Right renal cortex interstitium (tissue), 3 donors: ENCODE data around the gene SLC2A5. TPM values are rescaled to one million over a fixed set of nuclear protein-coding genes. Genes with fewer than 3 reads are reported as not detected.
"Not testable (repeated sequence)": the region's sequence is repeated elsewhere in the genome, so short reads cannot be mapped to it uniquely, and the experiment has no call there.

Experiments used
- DNase-seq, 3 donors: peaks; one replicate each; pipeline ENCODE4 v3.0.0-alpha.2; 2013; ENCODE audit warnings: low read depth in 3 of 3, low spot score in 2 of 3
- polyA plus RNA-seq, 3 donors: library from polyadenylated mRNA; unstranded; fragments of 120-200 nt; gene quantifications; one replicate each; pipeline ENCODE4 v1.2.1, GENCODE V29; 2013; ENCODE audit not compliant: insufficient read length in 3 of 3

Gene SLC2A5, protein sequence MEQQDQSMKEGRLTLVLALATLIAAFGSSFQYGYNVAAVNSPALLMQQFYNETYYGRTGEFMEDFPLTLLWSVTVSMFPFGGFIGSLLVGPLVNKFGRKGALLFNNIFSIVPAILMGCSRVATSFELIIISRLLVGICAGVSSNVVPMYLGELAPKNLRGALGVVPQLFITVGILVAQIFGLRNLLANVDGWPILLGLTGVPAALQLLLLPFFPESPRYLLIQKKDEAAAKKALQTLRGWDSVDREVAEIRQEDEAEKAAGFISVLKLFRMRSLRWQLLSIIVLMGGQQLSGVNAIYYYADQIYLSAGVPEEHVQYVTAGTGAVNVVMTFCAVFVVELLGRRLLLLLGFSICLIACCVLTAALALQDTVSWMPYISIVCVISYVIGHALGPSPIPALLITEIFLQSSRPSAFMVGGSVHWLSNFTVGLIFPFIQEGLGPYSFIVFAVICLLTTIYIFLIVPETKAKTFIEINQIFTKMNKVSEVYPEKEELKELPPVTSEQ
- polyA plus RNA-seq = under 1 TPM; 0.85 to 0.92 (median 0.86) TPM

DNA sequence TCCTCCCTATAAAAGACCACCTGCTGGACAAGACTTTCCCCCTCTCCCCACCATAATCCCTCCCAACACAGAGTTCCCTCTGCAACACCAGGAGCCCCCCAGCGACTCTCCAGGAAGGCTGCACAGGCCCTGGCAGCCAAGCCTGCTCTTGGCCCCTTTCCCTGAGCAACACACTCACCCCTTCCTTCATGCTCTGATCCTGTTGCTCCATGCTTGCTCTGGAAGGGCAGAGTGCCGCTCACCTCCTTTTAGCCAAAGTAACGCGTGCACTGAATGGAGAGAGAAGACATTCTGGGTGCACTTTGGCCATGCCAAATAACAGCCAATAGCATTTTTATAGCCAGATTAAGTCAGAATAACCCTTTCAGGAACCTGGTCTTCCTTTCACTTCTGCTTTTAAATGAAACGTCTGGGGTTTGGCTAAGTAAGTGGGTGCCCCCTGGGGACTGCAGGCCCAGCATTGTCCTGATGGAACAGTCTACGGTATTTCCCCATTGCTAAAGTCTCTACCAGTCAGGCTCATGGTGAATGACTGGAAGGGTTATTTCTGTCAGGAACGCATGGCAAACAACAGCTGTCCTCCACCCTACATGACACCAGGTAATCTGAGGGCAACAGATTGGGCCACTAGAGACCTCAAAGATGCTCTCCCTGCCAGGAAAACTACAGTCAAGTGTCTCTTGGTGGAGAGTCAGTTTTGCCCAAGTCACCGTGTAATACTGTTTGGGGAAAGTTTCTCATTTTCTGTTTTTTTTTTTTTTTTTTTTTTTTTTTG lies at the start of gene SLC2A5:
SLC2A5 (minus strand) TSS at position 310 of the 775 bp plus-strand sequence; CDS start at position 211, 99 bp downstream.
- no peak for DNase-seq

DNA sequence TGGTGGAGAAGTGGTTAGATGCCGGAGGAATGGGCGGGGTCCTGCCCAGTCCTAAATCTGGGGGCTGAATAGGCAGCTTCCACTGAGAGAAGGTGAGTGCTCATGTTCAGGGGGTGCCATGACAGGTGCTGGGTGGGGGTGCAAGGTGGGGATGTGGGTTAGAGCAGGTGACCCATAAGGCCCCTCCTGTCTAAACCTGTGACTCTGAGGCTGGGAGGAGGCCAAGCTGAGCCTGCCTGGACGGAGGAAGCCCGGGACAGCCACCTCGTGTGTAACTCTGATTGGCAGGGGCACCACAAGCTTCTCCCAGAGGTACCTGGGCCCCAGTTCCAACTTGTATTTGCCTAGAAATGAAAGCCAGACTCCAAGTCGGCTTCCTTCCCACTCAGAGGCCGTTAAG lies 48.8 kb upstream of the SLC2A5 start:
- no peak for DNase-seq

DNA sequence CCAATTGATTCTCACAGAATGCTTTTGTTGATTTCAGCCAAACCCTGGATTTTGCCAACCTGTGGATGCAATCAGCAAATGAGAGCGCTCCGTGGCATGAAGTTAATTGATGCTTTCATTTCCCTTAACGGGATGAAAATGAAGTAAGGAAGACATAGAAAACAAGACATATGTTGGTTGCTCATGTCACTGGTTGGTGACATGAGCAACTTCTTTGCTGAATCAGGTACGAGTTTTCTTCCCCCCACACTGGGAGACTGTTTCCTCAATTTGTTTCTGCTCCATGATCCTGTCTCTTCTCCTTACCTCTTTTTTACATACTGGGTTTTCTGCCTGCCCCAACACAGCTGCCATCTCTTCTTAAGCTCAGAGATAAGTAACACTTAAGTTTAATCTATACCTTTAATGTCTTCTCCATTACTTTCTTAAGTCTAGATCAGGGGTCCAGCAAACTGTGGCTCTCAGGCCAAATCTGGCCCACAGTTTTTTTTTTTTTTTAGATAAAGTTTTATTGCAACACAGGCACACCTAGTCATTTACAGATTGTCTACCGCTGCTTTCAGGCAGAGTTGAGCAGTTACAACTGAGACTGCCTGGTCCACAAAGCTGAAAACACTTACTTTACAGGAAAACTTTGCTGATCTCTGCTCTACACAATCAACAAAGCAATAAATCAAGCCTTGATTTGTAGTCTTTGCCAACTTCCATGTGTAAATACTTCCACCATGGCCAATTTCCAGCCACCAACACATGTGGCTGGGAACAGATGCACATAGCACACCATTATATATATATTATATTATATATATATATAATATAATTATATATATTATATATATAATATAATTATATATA lies 46.1 kb upstream of the SLC2A5 start:
- no peak for DNase-seq

DNA sequence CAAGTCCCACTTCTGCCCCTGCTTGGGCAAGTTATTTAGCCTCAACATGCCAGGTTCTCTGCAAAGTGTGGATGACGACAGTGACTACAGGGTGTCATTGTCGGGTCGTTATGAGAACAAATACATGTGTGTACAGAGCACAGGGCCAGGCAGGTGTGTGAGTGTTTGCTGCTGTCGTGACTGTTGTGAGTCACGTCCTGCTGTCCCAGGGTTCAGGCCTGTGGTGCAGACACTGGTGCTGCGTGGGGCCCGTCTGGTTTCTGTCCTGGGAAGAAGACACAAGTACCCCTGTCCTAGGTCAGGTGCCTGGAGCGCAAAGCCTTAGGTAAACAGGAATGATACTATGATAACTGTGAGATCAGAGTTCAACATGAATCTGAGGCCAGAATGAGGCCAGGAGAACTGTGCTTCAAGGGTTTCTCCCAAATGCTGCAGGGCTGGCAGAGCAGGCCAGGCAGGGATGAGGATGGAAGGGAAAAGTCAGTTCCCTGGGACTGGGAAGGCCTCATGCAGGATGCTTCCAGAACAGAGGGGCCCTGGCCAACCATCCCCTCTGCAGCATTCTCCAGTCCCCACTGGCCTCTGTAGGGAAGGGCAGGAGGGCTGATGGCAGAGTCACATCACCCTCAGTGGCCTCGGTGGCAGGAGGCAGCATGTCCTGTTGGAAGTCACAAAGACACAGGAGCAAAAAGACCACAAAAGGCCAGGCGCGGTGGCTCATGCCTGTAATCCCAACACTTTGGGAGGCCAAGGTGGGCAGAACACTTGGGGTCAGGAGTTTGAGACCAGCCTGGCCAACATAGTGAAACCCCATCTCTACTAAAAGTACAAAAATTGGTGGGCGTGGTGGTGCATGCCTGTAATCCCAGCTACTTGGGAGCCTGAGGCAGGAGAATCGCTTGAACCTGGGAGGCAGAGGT lies 43.8 kb upstream of the SLC2A5 start:
- no peak for DNase-seq

DNA sequence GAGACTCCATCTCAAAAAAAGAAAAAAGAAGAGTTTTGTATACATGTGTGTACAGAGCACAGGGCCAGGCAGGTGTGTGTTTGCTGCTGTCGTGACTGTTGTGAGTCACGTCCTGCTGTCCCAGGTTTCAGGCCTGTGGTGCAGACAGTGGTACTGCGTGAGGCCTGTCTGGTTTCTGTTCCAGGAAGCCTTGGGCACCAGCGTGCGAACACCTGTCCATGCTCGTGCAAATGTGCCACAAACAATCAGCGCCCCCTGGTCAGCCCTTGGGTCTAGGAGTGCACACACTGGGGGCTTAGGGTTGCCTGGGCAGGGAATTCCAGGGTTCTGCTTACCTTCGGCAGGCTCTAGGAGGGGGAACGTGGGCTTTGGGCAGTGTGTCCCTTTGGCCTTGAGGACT lies 42.5 kb upstream of the SLC2A5 start:
- no peak for DNase-seq

DNA sequence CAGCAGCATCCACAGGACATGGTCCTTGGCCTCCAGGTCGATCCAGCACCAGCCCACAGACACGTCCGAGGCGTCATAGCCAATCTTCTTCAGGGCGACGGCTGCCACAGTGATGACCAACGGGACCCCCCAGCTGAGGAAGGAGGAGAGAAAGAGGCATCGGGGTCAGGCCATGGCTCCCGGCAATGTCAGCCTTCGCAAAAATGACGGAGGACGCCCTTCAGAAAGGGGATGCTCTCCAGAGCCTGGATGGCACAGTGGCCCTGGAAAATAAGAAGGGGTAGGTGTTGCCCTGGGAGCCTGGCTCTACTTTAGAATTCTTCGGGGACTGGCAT lies 41.9 kb upstream of the SLC2A5 start:
- no peak for DNase-seq

DNA sequence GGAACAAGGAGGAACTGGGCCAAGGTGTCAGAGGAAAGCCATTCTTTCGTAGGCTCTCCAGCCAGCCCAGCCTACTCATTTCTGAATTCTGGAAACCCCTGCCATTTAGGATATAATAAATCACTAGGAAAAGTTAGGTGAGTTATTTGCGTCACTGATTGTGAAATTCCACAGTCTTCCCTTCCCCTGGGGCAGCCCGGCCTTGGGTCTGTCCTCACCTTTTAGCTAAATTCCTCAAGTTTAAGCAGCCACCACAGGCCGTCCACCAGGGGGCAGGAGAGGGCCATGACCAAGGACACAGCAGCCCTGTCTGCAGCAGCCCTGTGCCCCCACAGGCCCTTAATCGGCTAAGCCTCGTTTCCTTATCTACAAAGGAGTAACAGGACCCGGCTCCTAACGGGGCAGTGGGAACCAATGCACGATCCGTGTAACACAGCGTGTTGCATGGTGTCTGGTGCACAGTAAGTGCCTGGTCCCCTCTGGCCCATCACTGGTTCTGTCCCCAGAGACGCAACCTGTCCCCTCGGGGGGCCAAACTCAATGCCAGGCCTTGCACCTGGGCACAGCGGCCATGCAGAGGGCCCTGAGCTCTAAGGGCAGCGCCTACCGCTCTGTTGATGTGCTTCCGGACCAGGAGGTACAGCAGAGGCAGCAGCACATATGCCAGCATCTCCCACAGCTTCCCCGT lies 41.4 kb upstream of the SLC2A5 start:
- peak in 1 of 3 donors; percentile 73 for DNase-seq

DNA sequence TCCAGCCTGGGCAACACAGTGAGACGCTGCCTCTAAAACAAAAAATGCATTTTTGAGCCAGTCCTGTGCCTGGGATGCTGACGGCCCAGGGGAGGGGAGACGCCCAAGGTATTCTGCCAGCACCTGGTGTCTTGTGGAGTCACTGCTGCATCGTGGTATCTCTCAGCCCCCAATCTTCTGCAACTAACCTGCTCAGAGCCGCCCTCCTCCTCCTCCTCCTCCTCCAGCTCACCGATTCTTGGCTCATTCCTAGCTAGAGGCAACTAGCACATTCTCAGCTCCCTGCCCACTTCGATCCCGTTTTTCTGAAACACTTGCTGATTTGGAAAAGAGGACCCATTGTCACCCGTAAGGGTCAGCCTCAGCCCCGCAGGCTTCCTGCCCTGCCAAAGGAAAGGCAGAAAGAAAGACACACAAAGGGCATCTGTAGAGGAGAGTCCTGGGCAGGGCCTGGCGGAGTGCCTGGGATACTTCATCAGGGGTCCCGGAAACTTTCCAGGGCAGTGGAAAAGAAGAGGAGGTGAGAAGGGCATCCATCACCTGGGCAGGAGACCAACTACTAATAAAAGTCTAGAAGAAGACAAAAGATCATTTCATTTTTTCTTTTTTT lies 38.7 kb upstream of the SLC2A5 start:
- no peak for DNase-seq

DNA sequence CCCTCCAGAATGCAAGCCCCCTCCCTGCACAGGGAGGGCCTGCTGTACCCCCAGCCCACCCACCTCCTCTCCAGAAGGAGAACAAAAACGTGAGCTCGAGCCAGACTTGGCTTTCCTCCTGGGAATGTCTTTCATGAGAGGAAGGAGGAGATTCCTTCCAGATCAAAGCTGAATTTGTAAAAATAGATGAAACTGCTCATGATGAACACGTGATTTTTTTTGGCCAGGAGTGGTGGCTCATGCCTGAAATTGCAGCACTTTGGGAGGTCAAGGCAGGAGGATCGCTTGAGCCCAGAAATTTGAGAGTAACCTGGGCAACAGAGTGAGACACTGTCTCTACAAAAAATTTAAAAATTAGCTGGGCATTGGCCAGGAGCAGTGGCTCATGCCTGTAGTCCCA lies 37.7 kb upstream of the SLC2A5 start:
- no peak for DNase-seq

DNA sequence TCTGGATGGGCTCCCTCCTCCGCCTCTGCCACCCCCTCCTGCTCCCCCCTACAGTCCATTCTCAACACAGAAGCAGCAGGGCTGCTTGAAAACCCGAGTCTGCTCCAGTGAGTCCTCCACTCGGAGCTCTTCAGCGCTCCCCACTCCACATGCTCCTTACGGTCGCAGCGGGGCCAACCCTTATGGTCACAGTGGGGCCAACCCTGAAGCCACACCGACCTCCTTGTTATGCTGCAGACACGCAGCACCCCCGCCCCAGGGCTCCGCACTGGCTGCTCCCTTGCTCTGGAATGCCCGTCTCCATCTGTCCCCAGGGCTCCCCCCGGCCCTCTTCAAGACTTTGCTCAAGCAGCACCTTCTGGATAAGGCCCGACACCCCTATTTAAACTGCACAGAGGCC lies 36.9 kb upstream of the SLC2A5 start:
- DNase-seq = no peak

DNA sequence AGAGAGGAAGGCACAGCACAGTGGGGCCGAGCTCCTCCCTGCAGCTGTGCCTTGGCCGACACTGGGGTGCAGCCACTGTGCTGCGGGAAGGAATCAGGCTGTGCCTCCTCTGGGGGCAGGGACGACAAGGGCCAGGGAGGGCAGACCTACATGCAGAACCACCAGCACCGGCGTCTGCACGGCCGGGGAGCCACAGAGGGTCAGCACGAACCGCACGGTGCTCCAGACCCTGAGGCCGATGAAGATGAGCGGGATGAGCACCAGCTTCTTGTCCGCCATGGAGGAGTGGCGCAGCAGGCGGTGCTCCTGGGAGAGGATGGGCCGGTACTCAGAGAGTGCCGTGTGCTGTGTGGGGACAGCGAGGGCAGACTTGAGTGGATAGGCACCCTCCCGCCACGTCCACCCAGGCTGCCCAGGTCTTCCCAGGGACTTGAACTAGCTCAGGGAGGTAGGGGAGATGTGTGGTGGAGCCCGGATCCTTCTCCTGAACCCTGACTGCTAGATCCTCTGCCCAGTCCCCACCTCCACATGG lies 36.0 kb upstream of the SLC2A5 start:
- DNase-seq = no peak

DNA sequence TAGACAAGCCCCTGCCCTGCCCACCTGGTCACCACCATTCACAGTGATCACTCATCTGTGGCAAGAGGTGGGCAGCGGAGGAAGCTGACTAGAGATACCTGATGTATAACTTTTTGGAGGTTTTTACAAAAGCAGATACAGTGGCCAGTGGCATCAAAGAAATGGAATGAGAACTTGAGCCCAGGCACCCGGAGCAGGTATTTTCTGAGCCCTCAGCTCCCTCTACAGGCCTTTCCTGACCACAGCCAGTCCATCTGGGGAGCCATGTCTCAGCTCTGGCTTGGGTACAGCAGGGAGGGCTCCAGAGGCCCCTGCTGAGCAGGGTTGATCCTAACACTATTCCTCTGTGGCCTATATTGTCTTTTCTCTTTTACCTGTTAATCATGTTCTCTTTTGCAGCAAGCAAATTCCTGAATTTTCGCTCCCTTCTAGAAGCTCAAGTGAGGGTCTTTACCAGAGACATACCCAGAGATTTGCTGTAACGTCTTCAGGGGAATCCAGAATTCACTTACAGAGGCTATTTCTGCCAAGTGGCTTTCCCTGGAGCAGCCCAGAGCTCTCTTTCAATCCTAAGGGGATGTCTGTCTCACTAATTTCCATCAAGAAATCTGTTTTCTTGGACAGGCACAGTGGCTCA lies 32.2 kb upstream of the SLC2A5 start:
- DNase-seq = no peak

DNA sequence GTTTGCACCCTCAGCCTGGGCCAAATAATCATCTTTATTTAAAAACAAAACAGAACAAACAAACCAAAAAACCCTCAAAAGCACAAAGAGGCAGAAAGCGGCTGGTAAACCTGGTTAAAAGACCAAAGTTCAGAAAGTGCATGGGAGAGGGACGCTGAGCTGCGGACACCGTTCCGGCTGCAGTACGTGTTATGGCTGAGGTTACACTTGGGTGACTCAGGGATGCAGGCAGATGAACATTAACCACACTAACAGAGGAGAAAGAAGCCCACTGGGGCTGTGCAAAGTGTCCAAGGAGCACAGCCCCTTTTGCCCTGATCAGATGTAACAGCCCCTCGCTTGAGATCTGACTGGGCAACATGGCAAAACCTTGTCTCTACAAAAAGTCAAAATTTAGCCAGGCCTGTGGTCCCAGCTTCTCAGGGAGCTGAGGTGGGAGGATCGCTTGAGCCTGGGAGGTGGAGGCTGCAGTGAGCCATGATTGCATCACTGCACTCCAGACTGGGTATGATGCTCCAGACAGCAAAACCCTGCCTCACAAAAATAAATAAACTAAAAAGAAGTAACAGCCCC lies 31.1 kb upstream of the SLC2A5 start:
- DNase-seq = no peak

DNA sequence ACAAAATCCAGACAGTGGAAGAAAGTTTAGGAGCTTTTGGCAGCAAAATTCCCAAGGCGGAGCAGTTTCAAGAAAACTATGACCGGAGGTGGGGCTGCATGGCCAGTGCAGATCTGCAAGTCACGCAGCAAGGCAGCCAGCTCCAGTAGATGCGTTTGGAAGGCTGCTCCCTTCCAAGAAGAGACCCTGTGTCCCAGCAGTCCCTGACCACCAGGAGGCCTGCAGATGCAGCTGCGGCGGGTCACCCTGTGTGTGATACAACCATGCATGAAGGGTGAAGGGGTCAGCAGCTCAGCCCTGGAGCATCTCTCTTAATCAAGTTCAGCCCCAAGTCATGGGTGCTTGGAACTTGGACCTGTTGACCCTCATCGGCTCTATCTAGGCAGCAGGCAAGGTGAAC lies 30.1 kb upstream of the SLC2A5 start:
- no peak for DNase-seq

DNA sequence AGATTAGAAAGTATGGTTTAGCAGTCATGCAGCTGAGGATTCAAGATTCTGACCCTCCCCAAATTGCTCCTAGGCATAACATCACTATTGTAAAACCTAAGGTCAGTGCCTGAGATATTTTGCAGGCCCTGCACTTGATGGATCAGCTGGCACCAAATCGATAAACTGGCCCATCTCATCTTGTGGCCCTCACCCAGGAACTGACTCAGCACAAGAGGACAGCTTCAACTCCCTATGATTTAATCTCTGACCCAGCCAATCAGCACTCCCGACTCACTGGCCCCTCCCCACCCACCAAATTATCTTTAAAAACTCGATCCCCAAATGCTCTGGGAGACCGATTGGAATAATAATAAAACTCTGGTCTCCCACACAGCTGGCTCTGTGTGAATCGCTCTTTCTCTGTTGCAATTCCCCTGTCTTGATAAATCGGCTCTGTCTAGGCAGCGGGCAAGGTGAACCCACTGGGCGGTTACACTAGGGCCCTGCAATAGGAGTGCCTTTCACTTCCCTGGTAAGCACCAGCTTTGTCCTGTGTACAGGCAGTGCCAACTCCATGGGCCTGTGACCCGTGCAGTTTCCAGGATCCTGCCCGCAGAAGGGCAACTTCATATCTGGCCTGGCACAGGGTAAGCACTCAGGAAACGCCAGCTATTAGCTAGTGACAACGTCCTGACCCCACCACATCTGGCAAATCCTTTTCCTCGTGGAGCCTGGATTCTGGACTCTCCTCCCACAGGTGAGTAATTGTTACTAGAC lies 28.7 kb upstream of the SLC2A5 start:
- no peak for DNase-seq

DNA sequence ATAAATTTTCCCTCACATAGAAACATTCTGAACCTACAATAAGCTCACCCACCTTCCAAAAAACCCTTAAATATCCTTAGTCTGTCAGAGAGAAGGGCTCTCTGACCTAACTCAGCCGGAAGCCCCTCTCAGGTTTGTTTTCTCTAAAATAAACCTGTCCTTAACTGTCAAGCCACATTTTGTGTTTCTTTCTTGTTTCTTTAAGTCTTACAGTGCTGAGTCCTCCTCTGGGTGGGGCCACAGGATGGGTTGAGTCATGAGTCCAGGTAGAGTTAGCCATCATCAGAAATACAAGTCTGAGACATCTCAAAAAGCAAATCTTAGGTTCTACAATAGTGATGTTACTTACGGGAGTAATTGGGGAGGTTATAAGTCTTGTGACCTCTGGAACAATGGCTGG lies 26.4 kb upstream of the SLC2A5 start:
- DNase-seq = no peak

DNA sequence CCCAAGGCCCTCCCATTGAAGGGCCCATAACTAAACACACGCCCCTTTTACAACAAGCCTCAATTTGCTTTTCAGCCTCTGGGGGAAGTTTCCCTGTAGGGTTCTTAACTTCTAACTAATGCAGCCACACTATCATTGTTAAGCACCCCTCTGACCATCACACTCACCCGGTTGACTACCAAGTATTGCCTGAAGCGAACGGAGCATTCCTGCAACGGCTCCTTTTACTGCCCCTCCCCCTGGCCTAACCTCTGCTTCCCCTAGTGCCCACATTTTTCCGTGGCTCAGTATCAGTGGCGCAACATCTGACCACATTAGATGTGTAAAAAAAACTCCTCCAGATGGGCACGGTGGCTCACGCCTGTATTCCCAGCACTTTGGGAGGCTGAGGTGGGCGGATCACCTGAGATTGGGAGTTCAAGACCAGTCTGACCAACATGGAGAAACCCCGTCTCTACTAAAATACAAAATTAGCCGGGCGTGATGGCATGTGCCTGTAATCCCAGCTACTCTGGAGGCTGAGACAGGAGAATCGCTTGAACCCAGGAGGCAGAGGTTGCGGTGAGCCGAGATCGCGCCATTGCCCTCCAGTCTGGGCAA lies 24.7 kb upstream of the SLC2A5 start:
- not testable (repeated sequence) for DNase-seq
